HL-60 (cell line): ENCODE data around the gene WDR1.

Experiments used
- CTCF ChIP-seq: IDR thresholded peaks from one replicate; pipeline ENCODE4 v1.5.1; 2011; ENCODE audit warnings: low read length, control low read depth, inconsistent platforms; ENCODE audit not compliant: insufficient read depth
- POLR2AphosphoS5 ChIP-seq: IDR thresholded peaks from 2 replicates; pipeline ENCODE4 v1.6.1; 2012; ENCODE audit warnings: low read depth

- TF ChIP-seq POLR2AphosphoS5 = no peak
- TF ChIP-seq CTCF = no peak
Measured at GRCh38 chr4:10114607-10115006, 2.0 kb downstream of the WDR1 start.
